NCI-H2081 treated with DMSO at 0.1 percent for 48 hours (cell line): ENCODE data around the gene IL18.
A peak's percentile ranks its signal among the peaks of the same experiment; 100 is the strongest.
"Not testable (repeated sequence)": the region's sequence is repeated elsewhere in the genome, so short reads cannot be mapped to it uniquely, and the experiment has no call there.

Experiments used
- DNase-seq: peaks from one replicate; lab custom pipeline; 2025; lab: John Stamatoyannopoulos, UW

Gene IL18

GRCh38 chr11:112167145-112167544 lies 3.3 kb upstream of the IL18 start, which contains the start of gene TEX12:
Gene TEX12 (plus strand): TSS chr11:112167372. CDS start chr11:112169269, 1,897 bp downstream.
- DNase-seq = no peak

GRCh38 chr11:112166562-112166961 lies 2.7 kb upstream of the IL18 start:
- DNase-seq = no peak

GRCh38 chr11:112165049-112165448 lies 1.2 kb upstream of the IL18 start:
- DNase-seq = no peak

GRCh38 chr11:112162761-112163546 lies 940 bp downstream of the IL18 start:
- DNase-seq = no peak

- not testable (repeated sequence) for DNase-seq
Measured at GRCh38 chr11:112162200-112162599, 1.7 kb downstream of the IL18 start.

GRCh38 chr11:112161012-112161411 lies 2.9 kb downstream of the IL18 start:
- DNase-seq = no peak

- DNase-seq = no peak
Measured at GRCh38 chr11:112160091-112160848, 3.6 kb downstream of the IL18 start.

- DNase-seq = no peak
Measured at GRCh38 chr11:112159098-112160065, 4.5 kb downstream of the IL18 start.

- no peak for DNase-seq
Measured at GRCh38 chr11:112156956-112157766, 6.7 kb downstream of the IL18 start.

GRCh38 chr11:112156153-112156955 lies 7.5 kb downstream of the IL18 start:
- no peak for DNase-seq

GRCh38 chr11:112150517-112150916 lies 13.4 kb downstream of the IL18 start:
- DNase-seq = no peak

GRCh38 chr11:112143597-112143996 lies 20.3 kb downstream of the IL18 start:
- DNase-seq = no peak

GRCh38 chr11:112134473-112134872 lies 29.4 kb downstream of the IL18 start:
- DNase-seq = no peak

- DNase-seq = no peak
Measured at GRCh38 chr11:112132737-112133136, 31.2 kb downstream of the IL18 start.

- no peak for DNase-seq
Measured at GRCh38 chr11:112129656-112130055, 34.2 kb downstream of the IL18 start.

- DNase-seq = peak; percentile 36
Measured at GRCh38 chr11:112128483-112129121, 35.3 kb downstream of the IL18 start.

- no peak for DNase-seq
Measured at GRCh38 chr11:112127056-112127455, 36.8 kb downstream of the IL18 start.

- DNase-seq = no peak
Measured at GRCh38 chr11:112123129-112123528, 40.8 kb downstream of the IL18 start.

GRCh38 chr11:112121981-112122615 lies 41.8 kb downstream of the IL18 start:
- DNase-seq = no peak
